ENCODE measurements around the gene SPTBN5. TPM values are rescaled to one million over a fixed set of nuclear protein-coding genes. Genes with fewer than 3 reads are reported as not detected.

SPTBN5 gene
- total RNA-seq, 1 donor from 2014 or later = 2.1 TPM

DNA sequence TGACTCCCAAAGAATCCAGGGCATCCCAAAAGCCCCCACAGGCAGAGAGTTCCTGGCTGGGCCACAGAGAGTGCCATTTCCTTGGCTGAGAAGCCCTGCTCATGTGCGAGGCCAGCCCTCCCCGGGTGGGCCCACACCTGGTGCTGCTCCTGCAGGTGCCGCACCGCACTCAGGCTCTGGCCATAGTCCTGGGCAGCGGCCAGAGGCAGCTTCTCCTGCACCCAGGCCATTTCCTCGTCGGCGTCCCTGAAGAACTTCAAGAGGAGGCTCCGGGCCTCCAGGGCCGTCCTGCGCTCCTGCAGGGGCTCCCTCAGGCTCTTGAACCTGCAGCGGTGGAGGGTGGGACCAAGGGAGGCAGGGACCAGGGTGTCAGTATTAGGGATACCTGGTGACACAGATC lies 37.1 kb downstream of the SPTBN5 start:
- peaks cover 13% of the 10 kb centered on the region for H3K4me1 ChIP-seq
- no peaks in the 10 kb centered on the region for H3K27me3 ChIP-seq (ENCODE audit: low read depth)
- no peaks in the 10 kb centered on the region for H3K36me3 ChIP-seq
- no peak overlapping the region for H3K27ac ChIP-seq
- intact Hi-C loops (cut with DNase I) = no loop called here
- H3K9me3 ChIP-seq = no peaks in the 10 kb centered on the region
- no peak overlapping the region for H3K4me3 ChIP-seq
- TF ChIP-seq, protein P1, sequence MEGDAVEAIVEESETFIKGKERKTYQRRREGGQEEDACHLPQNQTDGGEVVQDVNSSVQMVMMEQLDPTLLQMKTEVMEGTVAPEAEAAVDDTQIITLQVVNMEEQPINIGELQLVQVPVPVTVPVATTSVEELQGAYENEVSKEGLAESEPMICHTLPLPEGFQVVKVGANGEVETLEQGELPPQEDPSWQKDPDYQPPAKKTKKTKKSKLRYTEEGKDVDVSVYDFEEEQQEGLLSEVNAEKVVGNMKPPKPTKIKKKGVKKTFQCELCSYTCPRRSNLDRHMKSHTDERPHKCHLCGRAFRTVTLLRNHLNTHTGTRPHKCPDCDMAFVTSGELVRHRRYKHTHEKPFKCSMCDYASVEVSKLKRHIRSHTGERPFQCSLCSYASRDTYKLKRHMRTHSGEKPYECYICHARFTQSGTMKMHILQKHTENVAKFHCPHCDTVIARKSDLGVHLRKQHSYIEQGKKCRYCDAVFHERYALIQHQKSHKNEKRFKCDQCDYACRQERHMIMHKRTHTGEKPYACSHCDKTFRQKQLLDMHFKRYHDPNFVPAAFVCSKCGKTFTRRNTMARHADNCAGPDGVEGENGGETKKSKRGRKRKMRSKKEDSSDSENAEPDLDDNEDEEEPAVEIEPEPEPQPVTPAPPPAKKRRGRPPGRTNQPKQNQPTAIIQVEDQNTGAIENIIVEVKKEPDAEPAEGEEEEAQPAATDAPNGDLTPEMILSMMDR (IDR thresholded peaks at IDR 0.05) = no peak
- DNase-seq = no peak
- no peak for ATAC-seq

DNA sequence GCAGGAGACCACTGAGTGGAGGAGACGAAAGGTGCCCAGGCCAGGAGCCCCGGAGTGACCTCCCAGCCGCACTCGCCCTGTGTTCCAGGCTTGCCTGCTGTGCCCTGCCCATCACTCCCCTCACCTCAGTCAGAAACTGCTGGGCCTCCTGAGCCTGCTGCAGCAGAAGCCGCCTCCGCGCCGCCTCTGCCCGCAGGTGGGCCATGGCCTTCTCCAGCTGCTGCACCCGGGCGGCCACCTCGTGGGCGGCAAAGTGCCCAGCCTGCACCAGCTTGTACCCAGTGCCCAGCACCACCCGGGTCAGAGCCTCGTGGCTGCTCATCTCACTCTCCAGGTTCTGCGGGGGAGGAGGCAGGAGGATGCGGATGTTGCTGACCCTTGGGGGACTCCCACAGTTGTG lies 37.6 kb downstream of the SPTBN5 start:
- H3K9me3 ChIP-seq = no peaks in the 10 kb centered on the region
- H3K4me1 ChIP-seq = peaks cover 17% of the 10 kb centered on the region
- H3K4me3 ChIP-seq = no peak overlapping the region
- TF ChIP-seq, protein P1 (IDR thresholded peaks at IDR 0.05) = no peak
- ATAC-seq (no peak), DNase-seq (no peak)
- H3K27ac ChIP-seq = no peak overlapping the region
- intact Hi-C loops (cut with DNase I) = no loop called here
- no peaks in the 10 kb centered on the region for H3K27me3 ChIP-seq (ENCODE audit: low read depth)
- no peaks in the 10 kb centered on the region for H3K36me3 ChIP-seq

DNA sequence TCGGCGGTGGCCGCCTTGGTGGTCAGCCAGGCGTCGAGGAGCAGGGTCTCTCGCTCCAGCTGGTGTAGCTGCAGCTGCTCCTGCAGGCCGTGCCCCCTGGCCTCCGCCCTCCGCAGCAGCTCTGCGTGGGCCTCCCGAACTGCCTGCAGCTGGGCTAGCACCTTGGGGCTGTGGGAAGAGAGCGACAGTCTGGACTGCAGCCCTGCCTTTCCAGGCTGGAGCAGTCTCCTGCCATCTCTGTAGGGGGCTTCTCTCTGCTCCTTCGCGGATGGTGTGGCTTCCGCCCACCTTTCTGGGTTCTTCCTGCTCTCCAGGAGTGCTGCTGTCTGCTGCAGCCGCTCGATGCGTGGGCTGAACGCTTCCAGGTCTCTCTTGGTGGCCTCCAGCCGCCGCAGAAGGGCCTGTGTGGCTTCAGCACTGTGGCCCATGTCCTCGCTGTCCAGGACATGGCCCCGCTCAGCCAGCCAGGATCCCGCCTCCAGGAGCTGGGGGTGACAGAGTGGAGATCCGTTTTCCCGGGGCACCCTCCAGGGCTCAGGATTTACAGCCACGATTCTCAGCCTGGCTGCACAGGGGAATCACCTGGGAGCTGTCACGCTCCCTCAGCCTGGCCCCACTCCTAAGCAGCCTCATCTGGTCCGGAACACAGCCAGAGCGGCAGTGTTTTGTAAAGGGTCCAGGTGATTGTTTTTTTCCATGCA lies 38.4 kb downstream of the SPTBN5 start:
- TF ChIP-seq, protein P1 (IDR thresholded peaks at IDR 0.05) = no peak
- Histone ChIP-seq H3K4me1 (peaks cover 24% of the 10 kb centered on the region), H3K9me3 (no peaks in the 10 kb centered on the region), H3K36me3 (no peaks in the 10 kb centered on the region), H3K27ac (no peak overlapping the region), H3K27me3 (ENCODE audit: low read depth) (no peaks in the 10 kb centered on the region), H3K4me3 (no peak overlapping the region)
- intact Hi-C loops (cut with DNase I) = no loop called here
- ATAC-seq (no peak), DNase-seq (no peak)

DNA sequence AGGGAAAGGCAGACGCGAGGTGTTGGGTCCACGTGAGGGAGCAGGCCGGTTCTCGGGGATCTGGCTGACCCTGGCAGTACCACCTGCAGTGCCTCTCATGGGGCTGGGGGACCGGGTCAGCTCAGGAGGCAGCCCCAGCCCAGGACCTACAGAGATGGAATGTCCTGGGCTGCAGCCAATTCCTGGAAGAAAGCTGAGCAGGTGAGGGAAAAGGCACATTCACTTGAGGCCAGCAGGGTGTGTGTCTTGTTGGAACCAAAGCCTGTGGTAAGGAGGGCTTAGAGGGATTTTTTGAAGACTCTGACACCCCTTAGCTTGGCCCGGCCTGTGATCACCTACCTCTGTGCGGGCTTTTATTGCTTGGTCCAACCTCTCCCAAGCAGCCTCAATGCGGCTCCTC lies 39.4 kb downstream of the SPTBN5 start:
- no peak for DNase-seq
- Histone ChIP-seq H3K27ac (no peak overlapping the region), H3K4me3 (no peak overlapping the region), H3K4me1 (peaks cover 33% of the 10 kb centered on the region), H3K9me3 (no peaks in the 10 kb centered on the region), H3K36me3 (peaks cover under 1% of the 10 kb centered on the region), H3K27me3 (ENCODE audit: low read depth) (no peaks in the 10 kb centered on the region)
- TF ChIP-seq, protein P1 (IDR thresholded peaks at IDR 0.05) = no peak
- ATAC-seq = no peak
- intact Hi-C loops (cut with DNase I) = no loop called here

DNA sequence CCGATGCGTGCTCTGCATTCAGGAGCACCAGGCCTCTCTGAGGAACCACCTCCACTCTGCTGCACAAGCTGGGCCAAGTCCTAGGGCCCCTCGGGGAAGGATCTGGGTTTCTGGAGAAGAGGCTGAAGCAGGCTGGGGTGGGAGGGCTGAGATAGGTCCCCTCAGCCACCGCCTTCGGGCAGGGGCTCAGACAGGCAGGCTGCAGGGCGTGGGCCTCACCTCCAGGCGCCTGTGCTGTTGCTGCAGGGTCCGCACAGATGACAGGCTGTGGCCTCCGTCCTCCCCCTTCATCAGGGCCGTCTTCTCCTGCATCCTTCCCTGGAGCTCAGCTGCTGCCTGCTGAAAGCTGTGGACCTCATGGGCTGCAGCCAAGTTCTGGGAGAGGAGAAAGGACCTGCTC lies 40.0 kb downstream of the SPTBN5 start:
- intact Hi-C loops (cut with DNase I) = no loop called here
- TF ChIP-seq, protein P1 (IDR thresholded peaks at IDR 0.05) = no peak
- DNase-seq (no peak), ATAC-seq (no peak)
- H3K4me1 ChIP-seq = peaks cover 35% of the 10 kb centered on the region
- H3K4me3 ChIP-seq = no peak overlapping the region
- peaks cover 6% of the 10 kb centered on the region for H3K36me3 ChIP-seq
- no peaks in the 10 kb centered on the region for H3K27me3 ChIP-seq (ENCODE audit: low read depth)
- H3K27ac ChIP-seq = no peak overlapping the region
- H3K9me3 ChIP-seq = no peaks in the 10 kb centered on the region

All from lower lobe of right lung (tissue), 2 donors.